ENCODE data around the gene APOC3.
"Not testable (repeated sequence)": the region's sequence is repeated elsewhere in the genome, so short reads cannot be mapped to it uniquely, and the experiment has no call there.

Gene APOC3

GRCh38 chr11:116829525-116830183, at the start of gene APOC3:
Gene APOC3, plus strand, starts transcription at chr11:116829907. Its CDS starts 676 bp downstream, at chr11:116830583.
- DNase-seq, result no peak

DNA sequence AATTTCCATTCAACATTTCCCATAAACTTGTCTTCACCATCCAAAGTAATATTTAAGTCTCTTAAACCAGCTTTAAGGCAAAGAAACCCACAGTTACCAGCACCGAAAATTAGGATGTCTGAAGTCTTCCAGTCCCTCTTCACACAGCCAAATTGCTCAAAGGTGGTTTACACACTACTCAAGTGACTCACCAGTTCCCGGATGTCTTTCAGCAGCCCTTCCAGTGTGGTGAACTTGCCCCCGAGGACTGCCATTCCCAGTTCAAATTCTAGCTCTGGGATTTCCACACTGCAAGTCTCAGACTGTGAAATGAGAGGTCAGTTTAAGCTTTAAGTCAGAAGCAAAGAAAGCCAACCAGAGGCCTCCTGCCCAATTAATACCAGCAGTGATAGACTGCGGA, 47.0 kb upstream of the APOC3 start:
- no peak for DNase-seq

GRCh38 chr11:116786326-116786725, 43.4 kb upstream of the APOC3 start:
- DNase-seq, result no peak

DNA sequence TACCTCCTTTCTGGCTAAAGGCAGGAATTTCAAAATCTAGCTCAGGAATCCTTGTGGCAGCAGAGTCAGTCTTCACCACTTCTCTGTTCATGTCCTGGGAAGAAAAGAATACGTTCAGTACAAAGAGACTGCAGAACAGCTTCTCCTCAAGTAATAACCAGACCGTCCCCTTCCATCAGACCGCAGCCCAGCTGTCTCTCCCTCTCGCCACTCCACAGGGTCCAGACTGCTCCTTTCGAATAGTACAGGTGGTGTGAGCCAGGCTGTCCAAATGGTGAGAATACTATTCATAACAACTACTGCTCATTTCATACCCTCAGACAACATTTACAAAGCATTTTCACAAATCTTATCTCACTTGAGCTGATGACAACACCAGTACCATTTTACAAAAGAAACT, 42.7 kb upstream of the APOC3 start:
- DNase-seq, result no peak

DNA sequence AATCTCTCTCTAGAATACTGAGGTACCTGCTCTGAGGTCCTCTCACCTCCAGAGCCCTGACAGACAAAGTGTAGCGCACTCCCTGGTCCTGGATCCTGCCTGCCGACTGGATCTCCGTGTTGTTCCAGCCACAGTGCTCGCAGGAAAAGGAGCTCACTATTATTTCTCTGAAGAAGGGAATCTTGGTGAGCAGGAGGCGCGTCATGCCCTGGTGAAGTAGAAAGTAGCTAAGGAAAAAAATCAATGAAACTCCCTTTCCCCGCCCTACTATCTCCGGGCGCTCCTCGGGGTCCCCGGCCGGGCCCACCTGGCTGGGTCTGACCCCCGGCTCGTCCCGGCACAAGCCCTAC, 42.3 kb upstream of the APOC3 start:
- no peak for DNase-seq

DNA sequence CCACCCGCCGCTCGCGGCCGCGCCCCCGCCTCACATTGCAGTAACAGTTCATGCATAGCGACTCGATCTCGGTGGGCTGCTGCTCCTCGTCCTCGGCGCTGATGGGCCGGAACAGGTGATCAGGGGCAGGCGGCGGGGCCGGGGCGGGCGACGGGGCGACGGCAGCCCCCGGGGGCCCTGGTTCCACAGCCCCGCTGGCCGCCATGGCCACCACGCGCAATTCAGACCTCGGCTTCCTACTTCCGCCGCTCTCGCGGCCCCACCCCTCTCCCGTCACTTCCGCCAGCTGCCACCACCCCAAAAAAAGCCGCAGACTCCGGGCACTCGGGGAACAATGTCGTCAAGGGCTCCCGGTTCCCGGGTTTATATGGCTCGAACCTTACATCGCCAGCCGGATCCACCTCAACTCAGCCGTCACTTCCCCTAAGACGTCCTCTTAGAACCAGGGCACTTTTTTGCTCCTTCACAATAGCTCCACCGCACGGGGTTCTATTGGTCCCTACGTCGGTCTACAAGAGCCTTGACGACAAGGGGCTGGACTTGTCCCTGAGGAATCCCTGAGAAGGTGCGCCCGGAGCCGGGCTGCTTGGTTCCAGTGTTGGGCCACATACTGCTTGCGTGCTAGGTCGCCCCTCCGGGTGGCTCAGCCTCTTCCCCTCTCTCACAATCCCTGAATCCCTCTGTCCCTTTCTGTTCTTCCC, 41.8 kb upstream of the APOC3 start, which contains the start of gene ZPR1:
Gene ZPR1, minus strand, starts transcription at position 238 of the 701 bp plus-strand sequence. Its CDS starts 33 bp downstream, at position 205.
- DNase-seq, result peak; percentile 88

GRCh38 chr11:116788534-116788933, 41.2 kb upstream of the APOC3 start:
- no peak for DNase-seq

DNA sequence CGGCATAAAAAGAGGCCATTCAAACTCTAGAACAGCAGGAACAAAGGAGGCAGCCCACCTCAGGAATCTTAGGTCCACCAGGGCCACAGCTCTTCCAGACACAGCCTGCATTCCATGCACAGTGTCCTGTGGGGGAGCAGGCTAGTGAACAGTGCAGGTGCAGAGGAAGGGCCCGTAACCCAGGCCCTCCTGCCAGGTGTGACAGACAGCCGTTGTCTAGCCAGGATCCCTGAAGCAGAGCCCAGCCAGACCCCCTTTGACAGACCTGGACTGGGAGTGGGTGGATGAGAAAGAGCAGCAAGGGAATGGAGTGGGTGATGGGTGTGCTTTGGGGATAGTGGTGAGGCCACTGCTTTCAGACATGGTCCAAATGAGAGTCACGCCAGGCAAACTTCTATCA, 40.7 kb upstream of the APOC3 start:
- DNase-seq, result no peak

GRCh38 chr11:116790167-116791001, 39.3 kb upstream of the APOC3 start:
- DNase-seq, result no peak

GRCh38 chr11:116791002-116791812, 38.5 kb upstream of the APOC3 start:
- DNase-seq, result peak; percentile 85

DNA sequence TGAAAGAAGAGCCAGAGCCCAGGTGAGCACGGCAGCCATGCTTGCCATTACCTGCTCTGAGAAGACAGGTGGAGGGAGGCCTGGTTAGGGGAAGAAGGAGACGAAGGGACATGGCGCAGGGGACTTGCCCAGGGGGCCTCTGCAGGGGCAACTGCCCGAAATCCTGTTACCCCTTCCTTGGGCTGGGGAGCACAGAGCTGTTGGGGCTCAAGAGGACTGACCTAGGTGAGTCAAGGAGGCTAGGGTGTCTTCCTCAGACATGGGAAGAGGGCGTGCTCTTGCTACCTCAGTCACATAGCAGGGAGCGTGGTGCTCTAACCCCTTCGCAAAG, 37.9 kb upstream of the APOC3 start, which contains the start of gene APOA5:
Gene APOA5, minus strand, starts transcription at position 67 of the 331 bp plus-strand sequence. Its CDS starts 19 bp downstream, at position 48.
- no peak for DNase-seq

- no peak for DNase-seq
Measured at GRCh38 chr11:116792144-116792868, 37.4 kb upstream of the APOC3 start.

GRCh38 chr11:116792869-116793771, 36.6 kb upstream of the APOC3 start:
- DNase-seq, result no peak

- no peak for DNase-seq
Measured at GRCh38 chr11:116793772-116794097, 36.0 kb upstream of the APOC3 start.

DNA sequence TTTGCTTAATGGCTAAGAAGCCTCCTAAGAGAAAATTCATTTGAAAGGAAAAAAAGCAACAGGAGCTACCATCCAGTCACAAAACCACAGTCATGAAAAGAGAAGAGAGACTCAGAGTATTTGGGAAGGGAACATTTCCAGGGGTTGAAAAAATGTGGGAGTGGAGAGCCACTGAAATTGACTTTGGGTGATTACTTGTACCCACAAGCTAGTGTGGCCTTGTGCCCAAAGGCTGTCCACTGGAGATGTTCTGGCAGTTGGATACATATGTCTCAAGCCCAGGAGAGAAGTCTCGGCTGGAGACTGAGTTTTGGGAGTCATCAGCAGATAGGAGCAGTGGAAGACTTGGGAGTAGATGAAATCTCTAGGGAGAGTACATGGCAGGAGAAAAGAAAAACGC, 34.9 kb upstream of the APOC3 start:
- no peak for DNase-seq

DNA sequence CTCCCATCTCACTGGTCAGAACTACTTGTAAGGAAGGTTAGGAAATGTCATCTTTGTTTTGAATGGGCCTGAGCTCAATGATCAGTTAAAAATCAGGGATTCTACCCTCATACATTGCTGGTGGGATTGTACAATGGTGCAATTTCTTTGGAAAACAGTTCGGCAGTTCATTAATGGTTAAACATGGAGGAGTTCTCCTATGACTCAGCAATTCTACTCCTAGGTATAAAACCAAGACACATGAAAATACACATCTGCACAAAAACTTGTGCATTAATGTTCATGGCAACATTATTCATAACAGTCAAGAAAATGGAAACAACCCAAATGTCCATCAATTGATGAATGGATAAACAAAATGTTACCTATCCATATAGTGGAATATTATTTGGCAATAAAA, 33.2 kb upstream of the APOC3 start:
- no peak for DNase-seq

- no peak for DNase-seq
Measured at GRCh38 chr11:116797816-116798215, 31.9 kb upstream of the APOC3 start.

GRCh38 chr11:116798368-116798767, 31.3 kb upstream of the APOC3 start:
- DNase-seq, result no peak

DNA sequence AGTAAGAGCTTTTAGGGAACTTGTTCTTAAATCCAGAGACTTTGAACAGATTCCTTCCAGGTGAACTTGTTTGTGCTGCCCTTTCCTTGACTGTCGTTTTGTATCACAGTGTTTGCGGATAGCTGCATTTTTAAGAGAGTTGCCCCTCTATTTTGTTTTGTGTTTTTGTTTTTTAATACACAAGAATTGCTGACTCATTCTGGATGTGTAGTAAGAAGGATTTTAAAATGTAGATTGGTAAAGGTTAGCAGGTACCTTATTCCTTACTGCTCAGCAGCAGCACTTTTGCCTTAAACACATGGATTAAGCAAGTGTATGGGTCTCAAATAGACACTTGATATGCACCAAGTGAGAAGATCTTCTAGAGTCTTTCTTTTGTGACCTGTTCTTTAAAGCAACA, 29.1 kb upstream of the APOC3 start:
- no peak for DNase-seq

DNA sequence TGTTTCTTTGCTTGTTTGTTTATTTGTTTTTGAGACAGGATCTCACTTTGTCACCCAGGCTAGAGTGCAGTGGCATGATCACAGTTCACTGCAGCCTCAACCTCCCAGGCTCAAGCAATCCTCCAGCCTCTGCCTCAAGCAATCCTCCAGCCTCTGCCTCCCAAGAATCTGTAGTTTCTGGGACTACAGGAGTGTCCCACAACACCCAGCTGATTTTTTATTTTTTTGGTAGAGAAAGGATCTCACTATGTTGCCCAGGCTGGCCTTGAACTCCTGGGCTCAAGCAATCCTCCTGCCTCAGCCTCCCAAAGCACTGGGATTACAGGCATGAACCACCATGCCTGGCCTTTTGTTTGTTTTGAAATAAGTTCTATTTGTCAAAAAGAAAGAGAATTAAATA, 28.0 kb upstream of the APOC3 start:
- not testable (repeated sequence) for DNase-seq

DNA sequence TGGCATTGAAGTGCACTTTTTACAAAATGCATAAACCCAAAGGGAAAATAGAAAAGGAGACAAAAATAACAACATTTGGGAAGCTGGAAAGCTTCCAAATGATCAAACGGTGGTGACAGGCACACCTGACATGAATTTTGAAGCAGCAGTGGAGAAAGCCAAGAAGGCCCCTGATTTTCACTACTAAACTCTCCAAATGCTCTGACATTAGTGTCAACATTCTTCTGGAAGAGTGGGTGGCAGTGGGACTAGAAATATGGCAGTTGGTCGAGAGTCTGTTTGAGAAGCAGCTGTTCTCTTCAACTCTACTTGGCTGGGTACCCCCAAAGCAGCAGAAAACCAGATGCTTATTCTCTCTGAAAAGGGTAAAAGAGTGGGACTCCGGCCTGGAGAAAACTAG, 25.7 kb upstream of the APOC3 start:
- no peak for DNase-seq

All from CD4-positive, alpha-beta T cell treated with Interleukin-17A for 4 hours (primary cell).